GM03348 (cell line): ENCODE measurements around the gene DGKI.

ENCODE experiments used
- DNase-seq: peaks from one replicate; pipeline ENCODE4 v3.0.0; 2012; ENCODE audit warnings: low spot score

The DGKI gene

DNA sequence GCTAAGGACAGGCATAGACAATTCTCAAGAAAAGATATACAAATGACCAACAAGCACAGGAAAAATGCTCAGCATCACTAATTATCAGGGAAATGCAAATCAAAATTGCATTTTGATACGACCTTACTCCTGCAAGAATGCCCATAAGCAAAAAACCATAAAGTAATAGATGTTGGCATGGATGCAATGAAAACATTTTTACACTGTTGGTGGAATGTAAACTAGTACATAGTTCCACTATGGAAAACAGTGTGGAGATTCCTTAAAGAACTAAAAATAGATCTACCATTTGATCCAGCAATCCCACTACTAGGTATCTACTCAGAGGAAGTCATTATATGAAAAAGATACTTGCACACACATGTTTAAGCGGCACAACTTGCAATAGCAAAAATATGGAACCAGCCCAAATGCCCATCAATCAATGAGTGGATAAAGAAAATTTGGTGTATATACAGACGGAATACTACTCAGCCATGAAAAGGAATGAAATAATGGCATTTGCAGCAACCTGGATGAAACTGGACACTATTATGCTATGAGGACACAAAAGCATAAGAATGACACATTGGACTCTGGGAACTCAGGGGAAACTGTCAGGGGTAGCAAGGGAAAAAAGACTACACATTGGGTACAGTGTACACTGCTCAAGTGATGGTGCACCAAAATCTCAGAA is 59.3 kb downstream of the DGKI start:
- no peak for DNase-seq

DNA sequence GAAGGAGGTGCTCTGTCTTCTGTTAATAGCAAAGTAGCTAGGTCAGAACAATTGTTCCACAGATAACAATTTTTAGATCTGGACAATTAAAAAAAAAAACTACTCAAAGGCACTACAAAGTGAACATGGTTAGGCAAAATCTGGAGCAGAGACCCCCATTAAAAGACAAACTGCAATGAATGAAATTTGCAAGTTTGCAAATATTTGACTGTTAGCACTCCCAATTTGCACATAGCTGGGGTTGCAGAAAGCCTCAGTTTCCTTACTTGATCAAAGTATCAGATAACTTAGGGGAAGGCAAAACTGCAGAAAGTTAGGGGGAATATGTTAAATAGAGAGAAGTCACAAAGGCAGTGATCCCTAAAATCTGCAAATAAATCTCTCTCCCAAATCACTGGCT is 68.3 kb downstream of the DGKI start:
- DNase-seq: no peak

DNA sequence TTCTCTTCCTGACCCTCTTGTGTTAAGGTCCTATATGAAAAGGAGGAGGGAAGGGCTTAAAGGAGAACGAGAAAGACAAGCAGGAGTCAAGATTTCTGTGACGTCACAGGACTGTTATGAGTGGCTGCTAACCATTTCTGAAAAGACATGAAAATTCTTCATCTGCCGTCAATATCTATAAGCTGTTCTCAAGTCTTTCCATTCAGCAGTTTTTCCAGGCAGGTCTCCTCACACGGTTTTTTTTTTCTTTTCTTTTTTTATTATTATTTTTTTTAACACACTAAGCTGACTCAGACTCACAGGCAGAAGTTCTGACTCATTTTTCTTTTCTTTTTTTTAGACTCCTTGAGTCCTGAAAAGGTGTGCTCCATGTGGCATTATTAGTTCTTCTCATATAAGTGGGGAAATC is 72.0 kb downstream of the DGKI start:
- DNase-seq: no peak

DNA sequence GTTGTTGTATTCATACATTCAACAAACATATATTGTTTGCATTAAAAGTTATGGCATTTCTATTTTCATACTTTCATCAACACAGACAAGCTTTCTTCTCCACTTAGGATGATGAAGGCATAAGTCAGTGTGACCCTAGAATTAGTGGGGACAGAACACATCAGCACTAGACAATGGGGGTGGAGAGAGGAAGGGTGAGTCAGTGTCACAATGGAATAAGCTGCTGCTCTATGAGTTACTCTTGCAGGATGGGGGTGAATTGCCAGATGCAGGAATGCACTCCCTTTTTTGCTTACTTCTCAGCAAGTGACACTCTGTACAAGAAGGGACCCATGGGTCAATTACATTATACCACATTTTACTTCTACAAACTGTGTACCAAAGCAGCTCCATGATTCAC is 74.0 kb downstream of the DGKI start:
- DNase-seq: peak; percentile 72

DNA sequence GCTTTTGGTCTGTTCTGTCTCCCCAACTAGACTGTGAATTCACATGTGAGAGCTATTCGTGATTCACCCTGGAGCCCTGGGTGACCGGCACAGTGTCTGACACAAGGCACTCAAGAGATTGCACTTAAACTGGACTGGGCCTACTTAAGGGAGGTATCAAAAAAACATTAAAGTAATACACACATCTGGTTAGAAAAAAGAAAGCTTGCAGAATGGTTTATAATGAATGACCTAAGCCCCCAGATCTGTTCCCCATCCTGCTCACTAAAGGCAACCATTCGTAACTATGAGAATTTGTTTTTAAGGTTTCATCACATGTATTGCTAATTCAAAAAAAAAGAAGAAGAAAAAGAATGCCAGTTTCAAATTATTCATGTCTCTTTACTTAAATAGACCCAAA is 74.5 kb downstream of the DGKI start:
- DNase-seq: no peak

DNA sequence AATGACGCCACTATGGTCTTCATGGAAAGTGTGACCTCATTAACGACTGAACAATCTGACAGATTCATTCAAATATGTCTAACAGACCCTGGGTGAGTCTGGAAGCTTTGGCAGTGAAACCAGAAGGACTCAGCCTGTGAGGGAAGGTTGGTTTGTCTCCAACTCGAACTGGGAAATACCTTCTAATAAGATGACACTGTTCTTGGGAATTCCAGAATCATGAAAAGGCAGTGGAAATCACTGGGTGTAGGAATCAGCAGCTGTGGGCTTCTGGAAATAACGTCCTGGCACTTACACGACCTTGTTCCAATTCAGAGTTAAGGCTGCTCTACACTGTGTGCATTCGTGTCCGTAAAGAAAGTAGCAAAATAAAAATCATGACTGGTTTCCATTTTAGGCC is 75.1 kb downstream of the DGKI start:
- peak; percentile 68 for DNase-seq

DNA sequence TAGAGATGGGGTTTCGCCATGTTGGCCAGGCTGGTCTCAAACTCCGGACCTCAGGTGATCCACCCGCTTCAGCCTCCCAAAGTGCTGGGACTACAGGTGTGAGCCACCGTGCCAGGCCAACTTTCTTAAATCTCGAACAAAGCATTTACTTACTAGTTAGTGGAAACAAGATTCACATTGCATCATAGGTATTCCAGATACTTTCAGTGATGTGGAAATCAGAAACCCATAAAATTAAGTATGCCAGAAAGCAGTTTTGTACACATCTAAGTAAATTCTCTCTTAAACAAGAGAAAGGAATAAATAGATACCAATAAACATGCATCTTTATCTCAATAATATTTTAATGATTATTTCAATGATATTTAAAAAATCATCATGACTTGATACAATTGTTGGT is 75.5 kb downstream of the DGKI start:
- DNase-seq: no peak

DNA sequence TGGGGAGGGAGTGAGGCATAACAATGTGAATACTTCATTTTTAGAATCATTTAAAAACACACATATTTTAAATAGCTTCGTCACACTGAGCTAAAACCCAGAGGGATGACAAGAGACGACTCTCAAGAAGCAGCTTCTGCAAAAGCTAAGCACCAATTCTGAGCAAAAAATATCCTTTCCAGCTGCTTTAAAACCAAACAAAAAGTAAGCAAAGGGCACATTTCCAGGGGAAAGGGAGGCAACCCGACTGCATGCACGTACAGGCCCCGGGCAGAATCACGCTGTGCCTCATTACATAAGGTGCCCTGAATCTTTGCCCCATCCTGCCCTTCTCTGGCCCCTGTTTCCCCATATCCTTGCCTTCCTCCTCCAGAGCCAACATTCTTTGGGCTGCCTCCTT is 78.4 kb downstream of the DGKI start:
- DNase-seq: no peak

DNA sequence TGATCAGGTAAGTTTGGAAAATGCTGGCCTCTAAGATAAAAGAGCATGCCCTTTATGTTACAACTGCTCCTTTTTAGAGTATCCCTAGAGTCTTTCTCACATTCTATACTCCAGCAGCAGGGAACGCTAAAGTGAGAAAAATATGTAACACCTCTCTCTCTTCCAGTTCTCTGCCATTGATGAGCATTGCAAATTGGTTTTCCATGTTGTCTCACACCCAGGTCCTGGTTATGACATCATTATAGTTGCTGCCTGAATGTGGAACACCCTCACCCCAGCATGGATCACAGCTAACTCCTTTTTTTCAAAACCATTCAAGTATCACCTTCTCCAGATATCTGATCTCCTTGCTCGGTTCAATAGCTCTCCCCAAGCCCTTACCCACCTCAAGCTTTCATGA is 84.4 kb downstream of the DGKI start:
- DNase-seq: no peak

DNA sequence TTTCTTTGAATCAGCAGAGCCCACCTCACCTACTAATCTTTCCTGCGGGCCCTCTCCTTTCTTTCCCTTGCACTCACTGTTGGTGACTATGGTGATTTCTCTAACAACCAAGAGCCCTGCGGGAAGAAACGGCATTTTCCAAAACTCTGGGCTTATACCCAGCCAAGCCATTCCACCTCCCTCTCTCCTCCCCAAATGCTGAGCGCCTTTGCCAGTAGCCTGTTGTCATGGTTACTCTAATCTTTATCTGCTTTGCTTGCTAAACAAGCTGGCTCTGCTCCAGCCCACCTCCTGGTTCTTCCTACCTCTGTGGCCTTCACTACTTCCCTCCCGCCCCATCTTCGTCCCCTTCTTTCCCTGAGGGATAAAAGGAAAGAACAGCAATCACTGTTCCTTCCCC is 86.7 kb downstream of the DGKI start:
- DNase-seq: no peak

DNA sequence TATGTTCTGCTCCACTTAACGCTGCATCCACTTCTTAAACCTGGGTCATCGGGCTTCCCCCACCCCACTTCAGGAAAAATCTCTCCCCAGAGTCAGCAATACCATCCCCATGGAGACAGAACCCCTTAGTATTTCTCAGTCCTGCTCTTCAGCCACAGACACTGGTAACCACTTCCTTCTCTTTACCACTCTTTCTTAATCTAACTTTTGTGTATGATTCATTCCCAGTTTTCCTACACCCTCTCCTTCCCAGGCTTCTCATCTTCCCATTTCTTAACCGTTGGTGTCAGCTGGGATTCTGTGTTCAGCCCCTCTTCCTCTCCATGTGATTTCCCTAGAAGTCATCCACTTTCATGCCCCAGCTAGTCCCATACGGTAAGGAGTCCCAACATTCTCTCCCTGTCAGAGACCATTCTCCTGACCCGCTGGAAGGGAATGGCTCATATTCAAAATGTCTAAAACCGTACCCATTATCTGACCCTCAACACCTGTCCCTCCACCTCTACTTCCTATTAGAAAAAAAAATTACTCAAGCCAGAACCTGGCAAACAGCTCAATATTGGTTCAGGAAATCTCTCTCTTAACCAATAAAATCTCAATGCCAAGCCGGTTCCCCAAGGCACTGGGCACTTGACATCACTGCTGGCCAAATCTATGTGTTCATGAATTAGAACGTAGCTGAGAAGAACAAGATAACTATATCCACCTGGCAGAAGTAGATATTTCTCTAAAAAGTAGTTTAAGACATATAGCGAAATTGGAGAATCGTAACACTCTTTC is 89.4 kb downstream of the DGKI start:
- DNase-seq: peak; percentile 41

DNA sequence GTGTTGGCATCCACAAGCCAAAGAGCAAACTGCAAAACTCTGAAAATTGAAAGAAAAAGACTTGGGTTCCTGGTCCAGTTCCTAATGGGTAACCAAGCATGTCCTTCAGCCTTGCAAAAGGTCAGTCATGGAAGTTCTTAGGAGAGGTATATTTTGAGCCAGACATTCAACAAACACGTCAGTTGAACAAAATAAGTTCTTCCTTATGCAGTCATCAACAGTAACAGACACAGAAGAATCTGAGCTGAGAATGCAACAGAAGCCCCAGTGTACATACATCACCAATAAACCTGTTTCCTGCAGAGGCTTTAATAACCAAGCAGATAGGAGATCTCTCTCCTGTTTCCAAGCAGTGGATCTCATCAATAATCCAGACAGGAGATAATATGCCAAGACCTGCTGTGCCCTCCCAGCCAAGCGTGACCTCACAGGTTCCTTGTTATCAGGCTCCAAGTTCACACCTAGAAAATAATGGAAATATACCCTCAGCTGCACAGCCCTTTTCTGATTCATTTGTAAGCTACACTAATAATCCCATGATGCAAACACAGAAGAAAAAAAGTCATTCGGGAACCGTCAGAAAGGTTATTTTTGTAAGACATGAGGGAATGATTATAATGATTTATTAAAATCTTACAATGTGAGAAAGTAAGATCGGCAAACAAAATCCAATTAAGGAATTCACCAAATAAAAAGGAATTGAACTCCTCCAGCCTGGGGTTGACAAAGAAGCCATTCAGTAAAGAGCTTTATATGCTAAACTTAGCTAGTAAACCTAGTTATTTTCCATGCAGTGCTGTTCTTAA is 90.7 kb downstream of the DGKI start:
- no peak for DNase-seq

DNA sequence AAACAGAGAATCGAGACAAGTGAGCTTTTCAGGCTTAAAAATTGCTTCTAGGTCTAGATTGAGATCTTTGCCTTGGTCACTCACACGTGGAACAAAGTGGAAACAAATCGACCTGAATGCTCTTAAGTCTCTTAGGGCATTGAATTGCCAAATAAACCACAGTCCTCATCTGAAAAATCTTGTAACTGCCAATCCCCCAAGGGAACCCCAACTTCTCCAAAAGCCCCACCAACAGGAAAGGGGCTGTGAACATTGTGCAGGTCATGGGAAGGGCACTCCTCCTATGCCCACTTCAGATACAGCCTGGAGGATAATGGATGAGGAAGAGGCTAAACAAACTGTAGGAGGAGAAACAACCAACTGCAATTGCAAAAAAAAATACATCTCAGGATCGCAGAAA is 91.3 kb downstream of the DGKI start:
- DNase-seq: no peak

DNA sequence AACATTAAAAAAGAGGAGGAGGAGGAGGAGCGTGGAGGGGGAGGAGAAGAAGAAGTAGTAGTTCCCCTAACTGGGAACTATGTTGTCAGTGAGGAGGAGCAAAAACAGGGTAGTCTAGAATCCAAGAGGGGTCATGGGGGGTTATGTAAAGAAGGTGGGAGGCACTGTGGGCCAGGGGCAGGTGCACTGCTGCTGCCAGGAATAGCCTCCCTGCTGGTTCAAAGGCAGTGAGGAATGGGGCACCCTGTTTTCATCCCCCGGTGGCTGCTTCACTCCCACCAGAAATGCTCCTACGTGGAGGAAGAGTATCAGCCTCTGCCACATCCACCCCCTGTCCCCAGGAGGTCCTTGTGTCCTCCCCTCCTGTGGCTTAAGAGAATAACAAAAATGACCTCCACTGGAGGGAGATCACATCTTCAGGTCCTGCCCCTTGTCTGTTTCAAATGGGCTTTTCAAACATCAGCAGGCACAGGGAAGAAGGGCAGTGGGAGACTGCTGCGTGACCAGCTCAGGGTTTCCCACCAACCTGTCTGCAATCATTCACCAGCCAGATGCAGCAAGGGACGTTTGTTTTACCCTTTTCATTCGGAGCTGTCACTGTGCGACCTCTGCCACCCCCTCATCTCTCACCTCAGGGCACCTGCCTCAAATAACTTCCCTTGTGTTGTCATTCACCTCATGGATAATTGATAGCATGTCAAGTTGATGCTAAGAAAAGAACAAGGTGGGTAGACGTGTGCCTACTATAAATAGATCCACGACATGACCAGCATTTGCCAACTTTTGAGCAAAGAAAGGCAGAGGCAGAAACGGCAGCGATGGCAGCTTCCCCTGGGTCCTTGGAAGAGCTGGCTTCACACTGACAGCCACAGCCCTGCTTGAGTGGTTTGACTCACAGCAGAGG is 92.6 kb downstream of the DGKI start:
- DNase-seq: no peak

DNA sequence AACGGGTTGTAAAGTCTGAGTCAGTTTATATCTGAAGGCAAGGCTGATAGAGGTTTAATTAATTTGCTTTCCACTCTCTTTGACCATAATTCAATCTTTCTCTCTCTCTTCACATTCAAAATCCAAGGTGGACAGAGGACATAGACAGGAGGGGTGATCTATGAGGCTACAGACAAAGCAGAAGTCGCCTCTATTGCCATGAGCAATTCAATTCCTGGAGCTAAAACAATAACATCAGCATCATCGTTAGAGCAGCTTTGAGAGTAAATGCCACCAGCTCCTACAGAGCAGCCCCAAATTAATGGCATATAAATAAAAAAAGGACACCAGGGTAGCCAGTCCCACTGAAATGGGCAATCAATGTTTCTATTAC is 93.2 kb downstream of the DGKI start:
- no peak for DNase-seq

DNA sequence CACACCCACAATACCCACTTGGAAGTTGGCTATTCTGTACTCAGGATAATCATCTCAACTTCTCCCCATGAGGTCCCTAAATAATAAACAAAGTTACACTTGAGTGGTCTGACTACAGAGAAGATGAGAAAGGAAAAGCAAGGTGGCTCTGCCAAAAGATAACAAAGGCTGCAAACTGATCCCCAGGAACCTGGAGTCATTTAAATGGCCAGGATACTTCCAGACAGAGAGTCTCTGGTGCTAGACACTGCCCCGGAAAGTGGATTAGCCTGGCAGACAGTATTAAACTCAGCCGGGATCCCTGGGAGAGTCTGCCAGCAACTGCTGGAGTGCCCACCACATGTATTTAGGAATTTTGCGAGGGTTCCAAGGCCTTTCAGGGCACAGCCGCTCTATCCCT is 93.7 kb downstream of the DGKI start:
- no peak for DNase-seq

DNA sequence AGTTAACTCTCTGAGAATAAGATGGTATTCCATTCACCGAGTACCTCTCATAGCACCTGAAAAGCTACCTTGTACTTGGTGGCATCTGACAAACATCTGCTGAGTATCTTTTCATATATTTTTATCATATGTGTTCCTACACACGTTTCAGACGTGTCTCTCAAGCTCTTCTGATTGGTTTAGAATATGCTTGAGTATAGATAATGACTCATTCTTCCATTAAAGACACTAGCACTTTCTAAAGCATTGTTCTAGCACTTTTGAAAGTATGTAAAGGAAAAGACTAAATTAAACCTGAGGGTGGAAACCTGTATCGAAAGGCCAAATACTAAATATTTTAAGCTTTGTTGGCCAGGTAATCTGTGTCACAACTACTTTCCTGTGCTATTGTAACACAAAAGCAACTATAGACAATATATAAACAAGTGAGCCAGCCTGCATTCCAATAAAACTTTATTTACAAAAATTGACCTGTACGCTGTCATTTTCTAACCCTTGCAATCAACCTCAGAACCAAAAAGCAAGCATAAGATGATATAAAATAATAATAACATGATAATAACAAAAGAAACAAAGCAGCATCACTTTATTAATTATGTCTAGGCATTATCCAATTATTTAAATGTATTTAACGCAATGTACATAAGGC is 95.3 kb downstream of the DGKI start:
- no peak for DNase-seq

DNA sequence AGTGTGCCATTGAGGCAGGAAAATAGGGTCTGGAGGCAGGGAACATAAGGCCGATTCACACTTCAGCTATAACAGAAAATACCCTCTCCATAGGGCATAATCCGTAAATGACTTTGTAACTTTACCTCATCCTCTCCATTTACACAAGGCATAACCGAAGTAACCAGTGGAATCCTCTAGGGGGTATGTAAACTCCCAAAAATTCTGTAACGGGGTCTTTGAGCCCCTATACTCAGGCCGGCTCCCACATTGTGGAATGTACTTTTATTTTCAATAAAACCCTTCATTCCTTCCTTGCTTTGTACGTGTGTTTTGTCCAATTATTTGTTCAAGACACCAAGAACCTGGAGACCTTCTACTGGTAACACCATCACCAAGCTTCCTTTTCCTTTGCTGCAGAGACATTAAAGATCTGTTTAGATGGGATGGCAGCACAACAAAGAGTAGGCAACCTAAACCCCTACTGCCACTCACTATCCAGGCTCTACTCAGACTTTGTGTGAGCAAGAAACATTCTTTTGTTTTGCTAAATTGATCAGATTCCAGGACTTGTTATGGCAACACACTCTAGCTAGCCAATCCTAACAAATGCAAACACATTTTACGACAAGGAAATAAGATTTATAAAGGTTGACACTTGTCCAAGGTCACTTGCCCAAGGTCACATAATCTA is 99.3 kb downstream of the DGKI start:
- DNase-seq: peak; percentile 17

DNA sequence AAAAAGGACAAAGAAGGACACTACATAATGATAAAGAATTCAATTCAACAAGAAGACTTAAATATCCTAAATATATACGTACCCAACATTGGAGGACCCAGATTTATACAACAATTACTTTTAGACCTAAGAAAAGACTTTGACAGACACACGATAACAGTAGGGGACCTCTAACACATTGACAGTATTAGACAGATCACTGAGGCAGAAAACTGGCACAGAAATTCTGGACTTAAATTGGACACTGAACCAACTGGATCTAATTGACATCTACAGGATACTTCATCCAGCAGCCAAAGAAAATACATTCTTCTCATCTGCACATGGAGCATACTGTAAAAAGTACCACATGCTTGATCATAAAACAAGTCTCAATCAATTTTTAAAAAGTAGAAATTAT is 103.8 kb downstream of the DGKI start:
- no peak for DNase-seq

DNA sequence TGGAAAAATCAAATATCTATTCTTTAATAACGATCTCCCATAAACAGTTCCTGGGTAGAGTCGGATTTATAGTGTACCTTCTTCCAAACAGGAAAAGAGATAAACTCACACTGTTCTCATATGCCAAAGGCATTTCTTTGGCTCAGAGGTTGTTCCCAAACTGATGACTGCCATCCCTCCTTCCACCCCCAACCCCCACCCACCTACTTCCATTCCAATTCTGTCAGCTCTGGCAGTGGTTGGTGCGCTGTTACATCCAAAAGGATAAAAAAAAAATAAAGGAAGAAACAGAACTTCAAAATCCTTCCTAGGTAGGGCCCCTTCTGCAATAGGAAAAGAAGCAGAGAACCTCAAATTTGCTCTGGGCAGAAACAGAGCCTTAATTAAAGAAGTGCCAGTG is 104.7 kb downstream of the DGKI start:
- DNase-seq: no peak

DNA sequence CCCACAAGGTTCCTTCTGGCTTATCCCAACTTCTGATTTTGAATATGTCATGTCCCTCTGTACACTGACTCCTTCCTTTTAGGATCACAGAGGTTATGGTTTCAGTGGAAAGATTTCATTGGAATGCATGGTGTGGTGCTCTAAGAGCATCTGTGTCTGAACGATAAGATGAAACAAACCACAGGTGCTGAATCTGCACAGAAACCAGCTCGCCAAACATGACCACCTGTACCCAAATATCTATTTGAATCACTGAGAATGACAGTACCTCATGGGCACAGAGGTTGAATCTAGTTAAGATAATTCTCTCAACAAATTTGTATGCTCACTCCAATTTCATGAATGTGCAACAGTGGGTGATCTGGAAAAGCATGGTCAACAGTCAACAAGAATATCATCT is 105.3 kb downstream of the DGKI start:
- no peak for DNase-seq
